Cardiac muscle cell (in vitro differentiated cells and primary cell): Measurements from ENCODE around the gene VPS35. TPM values are rescaled to one million over a fixed set of nuclear protein-coding genes. Genes with fewer than 3 reads are reported as not detected.

Source experiments
- DNase-seq, 2 donors: peaks; one replicate each; pipeline versions ENCODE4 v3.0.0 to v3.0.0-alpha.2; 2010 to 2017; ENCODE audit warnings: low read depth in 1 of 2, low spot score in 1 of 2
- H3K27ac ChIP-seq: fragments of 200-600 bp; sonication (generic); 2 replicates; pipeline ENCODE4 v1.5.1; 2016
- H3K27me3 ChIP-seq: fragments of 200-600 bp; sonication (generic); 2 replicates; pipeline ENCODE4 v1.6.0; 2016; ENCODE audit warnings: control low read depth
- H3K36me3 ChIP-seq: fragments of 200-600 bp; sonication (generic); 2 replicates; pipeline ENCODE4 v1.5.1; 2016; ENCODE audit warnings: control low read depth
- H3K4me1 ChIP-seq: fragments of 200-600 bp; sonication (generic); 2 replicates; pipeline ENCODE4 v1.8.1; 2017; ENCODE audit warnings: low read depth, mild to moderate bottlenecking, mixed run types
- H3K4me3 ChIP-seq: fragments of 200-600 bp; sonication (generic); 2 replicates; pipeline ENCODE4 v1.5.1; 2016; ENCODE audit warnings: mild to moderate bottlenecking
- H3K9me3 ChIP-seq: fragments of 200-600 bp; sonication (generic); 2 replicates; pipeline ENCODE4 v1.5.1; 2017; ENCODE audit warnings: low read depth, mild to moderate bottlenecking, control low read depth
- polyA plus RNA-seq: library from polyadenylated mRNA; unstranded; fragments of >200 nt; fragmentation: Nextera tagmentation; extraction: Ambion mirVana; gene quantifications from 2 replicates; pipeline ENCODE4 v1.2.1, GENCODE V29; 2016
- total RNA-seq: library from RNA; depleted of rRNA; stranded (reverse); fragments of >200 nt; gene quantifications from 2 replicates; pipeline ENCODE4 v1.2.3, GENCODE V29; 2016
- TF ChIP-seq, protein P1 (sequence below): IDR thresholded peaks from 2 replicates; pipeline ENCODE4 v1.5.1; 2012; ENCODE audit warnings: low read depth, mild to moderate bottlenecking, low read length

The VPS35 gene
- total and polyA plus RNA-seq, 2 experiments from 2014 or later, result 58.9 to 111 TPM

DNA sequence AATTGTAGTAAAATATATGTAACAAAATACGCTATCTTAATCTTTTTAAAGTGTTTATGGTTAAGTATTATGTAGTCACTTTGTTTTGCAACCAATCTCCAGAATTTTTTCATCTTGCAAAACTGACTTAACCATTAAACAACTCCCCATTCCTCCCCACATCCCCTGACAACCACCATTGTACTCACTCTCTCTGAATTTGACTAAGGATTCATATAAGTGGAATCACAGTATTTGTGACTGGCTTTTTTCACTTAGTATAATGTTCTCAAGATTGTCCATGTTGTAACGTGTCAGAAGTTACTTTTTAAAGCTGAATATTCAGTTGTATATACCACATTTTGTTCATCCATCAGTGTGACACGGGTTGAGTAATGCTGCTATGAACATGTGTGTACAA is 11.1 kb upstream of the VPS35 start:
- no peak overlapping the region for H3K4me3 ChIP-seq
- no peaks in the 10 kb centered on the region for H3K27me3 ChIP-seq
- DNase-seq, result no peak
- TF ChIP-seq, protein P1, sequence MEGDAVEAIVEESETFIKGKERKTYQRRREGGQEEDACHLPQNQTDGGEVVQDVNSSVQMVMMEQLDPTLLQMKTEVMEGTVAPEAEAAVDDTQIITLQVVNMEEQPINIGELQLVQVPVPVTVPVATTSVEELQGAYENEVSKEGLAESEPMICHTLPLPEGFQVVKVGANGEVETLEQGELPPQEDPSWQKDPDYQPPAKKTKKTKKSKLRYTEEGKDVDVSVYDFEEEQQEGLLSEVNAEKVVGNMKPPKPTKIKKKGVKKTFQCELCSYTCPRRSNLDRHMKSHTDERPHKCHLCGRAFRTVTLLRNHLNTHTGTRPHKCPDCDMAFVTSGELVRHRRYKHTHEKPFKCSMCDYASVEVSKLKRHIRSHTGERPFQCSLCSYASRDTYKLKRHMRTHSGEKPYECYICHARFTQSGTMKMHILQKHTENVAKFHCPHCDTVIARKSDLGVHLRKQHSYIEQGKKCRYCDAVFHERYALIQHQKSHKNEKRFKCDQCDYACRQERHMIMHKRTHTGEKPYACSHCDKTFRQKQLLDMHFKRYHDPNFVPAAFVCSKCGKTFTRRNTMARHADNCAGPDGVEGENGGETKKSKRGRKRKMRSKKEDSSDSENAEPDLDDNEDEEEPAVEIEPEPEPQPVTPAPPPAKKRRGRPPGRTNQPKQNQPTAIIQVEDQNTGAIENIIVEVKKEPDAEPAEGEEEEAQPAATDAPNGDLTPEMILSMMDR, result no peak
- no peaks in the 10 kb centered on the region for H3K9me3 ChIP-seq
- peak overlapping the region; percentile 86 for H3K27ac ChIP-seq
- peaks cover 25% of the 10 kb centered on the region for H3K4me1 ChIP-seq
- peaks cover 38% of the 10 kb centered on the region for H3K36me3 ChIP-seq

DNA sequence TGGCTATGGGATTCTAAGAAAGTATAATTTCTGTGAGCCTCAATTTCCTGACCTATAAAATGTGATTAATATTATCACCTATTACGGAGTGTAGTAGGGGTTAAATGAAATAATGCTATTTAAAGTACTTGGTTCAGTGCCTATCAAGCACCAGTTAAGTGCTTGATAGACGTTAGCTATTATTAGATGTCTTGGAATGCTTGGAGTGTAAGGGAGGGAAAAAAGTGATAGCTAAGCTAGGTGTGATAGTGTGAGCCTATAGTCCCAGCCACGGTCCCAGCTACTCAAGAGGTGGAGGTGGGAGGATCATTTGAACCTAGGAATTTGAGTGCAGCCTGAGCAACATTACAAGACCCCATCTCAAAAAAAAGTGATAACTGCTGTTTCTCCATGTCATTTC is 8.0 kb upstream of the VPS35 start:
- H3K36me3 ChIP-seq, result peaks cover 22% of the 10 kb centered on the region
- TF ChIP-seq, protein P1, result no peak
- no peaks in the 10 kb centered on the region for H3K27me3 ChIP-seq
- H3K27ac ChIP-seq, result peak overlapping the region; percentile 86
- H3K4me1 ChIP-seq, result peaks cover 33% of the 10 kb centered on the region
- no peaks in the 10 kb centered on the region for H3K9me3 ChIP-seq
- no peak overlapping the region for H3K4me3 ChIP-seq
- peak in 1 of 2 donors; percentile 73 for DNase-seq

DNA sequence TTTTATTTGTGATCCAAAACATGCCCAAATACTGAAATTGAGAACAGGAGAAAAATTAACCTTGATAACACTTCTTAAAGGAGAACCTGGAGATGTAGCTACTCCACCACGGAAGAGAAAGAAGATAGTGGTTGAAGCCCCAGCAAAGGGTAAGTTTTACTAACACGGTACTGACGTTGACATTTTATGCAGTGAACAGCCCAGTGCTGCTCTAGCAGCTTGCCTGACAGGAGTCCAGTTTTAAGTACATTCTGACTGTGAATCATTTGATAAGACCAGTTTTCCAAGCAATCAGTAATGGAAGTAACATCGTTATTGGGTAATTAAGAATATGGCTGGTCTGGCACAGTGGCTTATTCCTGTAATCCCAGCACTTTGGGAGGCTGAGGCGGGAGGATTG is 7.0 kb upstream of the VPS35 start:
- Histone ChIP-seq H3K27ac (peak overlapping the region; percentile 86), H3K9me3 (no peaks in the 10 kb centered on the region), H3K27me3 (no peaks in the 10 kb centered on the region), H3K4me3 (no peak overlapping the region), H3K36me3 (peaks cover 15% of the 10 kb centered on the region), H3K4me1 (peaks cover 38% of the 10 kb centered on the region)
- no peak for DNase-seq
- TF ChIP-seq, protein P1, result no peak

DNA sequence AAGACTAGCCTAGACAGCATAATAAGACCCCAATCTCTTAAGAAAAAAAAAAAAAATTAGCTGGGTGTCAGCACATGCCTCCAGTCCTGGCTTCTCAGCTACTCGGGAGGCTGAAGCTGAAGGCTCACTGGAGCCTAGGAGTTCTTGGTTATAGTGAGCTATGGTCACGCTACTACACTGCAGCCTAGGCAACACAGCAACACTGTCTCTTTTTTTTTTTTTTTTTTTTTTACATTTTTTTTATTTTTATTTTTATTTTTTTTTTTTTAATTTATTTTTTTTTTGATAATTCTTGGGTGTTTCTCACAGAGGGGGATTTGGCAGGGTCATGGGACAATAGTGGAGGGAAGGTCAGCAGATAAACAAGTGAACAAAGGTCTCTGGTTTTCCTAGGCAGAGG is 4.6 kb upstream of the VPS35 start:
- TF ChIP-seq, protein P1, result no peak
- Histone ChIP-seq H3K4me3 (no peak overlapping the region), H3K4me1 (peaks cover 44% of the 10 kb centered on the region), H3K27me3 (no peaks in the 10 kb centered on the region), H3K36me3 (peaks cover 10% of the 10 kb centered on the region), H3K9me3 (no peaks in the 10 kb centered on the region), H3K27ac (no peak overlapping the region)
- DNase-seq, result no peak

DNA sequence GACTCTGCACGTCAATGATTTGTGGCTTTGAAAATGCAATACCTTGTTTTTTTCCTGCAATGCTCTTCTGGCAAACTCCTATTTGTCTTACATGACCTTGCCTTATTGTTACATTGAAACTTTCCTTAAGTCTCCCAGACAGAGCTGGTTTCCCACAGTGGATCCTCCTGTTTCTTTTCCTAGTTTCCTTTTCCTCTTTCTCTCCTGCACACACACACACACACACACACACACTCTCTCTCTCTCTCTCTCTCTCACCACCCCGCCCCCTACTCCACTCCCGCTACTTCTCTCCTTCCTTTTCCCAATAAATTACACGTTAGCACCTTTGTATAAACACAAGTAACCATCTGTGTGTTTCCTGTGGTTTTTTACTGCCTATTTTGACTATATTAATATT is 2.7 kb upstream of the VPS35 start:
- no peaks in the 10 kb centered on the region for H3K27me3 ChIP-seq
- peak overlapping the region; percentile 94 for H3K27ac ChIP-seq
- peaks cover 42% of the 10 kb centered on the region for H3K4me1 ChIP-seq
- TF ChIP-seq, protein P1, result no peak
- peaks cover 7% of the 10 kb centered on the region for H3K36me3 ChIP-seq
- DNase-seq, result peak in 1 of 2 donors; percentile 55
- H3K9me3 ChIP-seq, result no peaks in the 10 kb centered on the region
- no peak overlapping the region for H3K4me3 ChIP-seq
